Measurements from ENCODE around the gene CCL14.

- TF ChIP-seq CTCF (IDR thresholded peaks at IDR 0.05 in 8 of 11, conservative IDR thresholded peaks at IDR 0.05 in 3 of 11), result no peak
- no peak for TF ChIP-seq POLR2A (IDR thresholded peaks at IDR 0.05)
Measured at GRCh38 chr17:35981246-35981645, 5.3 kb downstream of the CCL14 start, which contains the start of gene CCL16.
